G401 (cell line): ENCODE results near the gene ZNF883. TPM values are rescaled to one million over a fixed set of nuclear protein-coding genes. Genes with fewer than 3 reads are reported as not detected.
"Not testable (repeated sequence)": the region's sequence is repeated elsewhere in the genome, so short reads cannot be mapped to it uniquely, and the experiment has no call there.

Source experiments
- DNase-seq: peaks from one replicate; pipeline ENCODE4 v3.0.0-alpha.2; 2015; ENCODE audit warnings: low spot score
- in situ Hi-C: cut with HindIII; loops from 2 replicates; pipeline ENCODE4 v1.10.0; 2016; ENCODE audit warnings: low sequenced_read_pairs, mixed read lengths
- total RNA-seq: library from RNA; depleted of rRNA; stranded (reverse); fragments of >200 nt; shearing (Covaris generic); gene quantifications from 2 replicates; pipeline ENCODE4 v1.2.3, GENCODE V29; 2014; rRNA removed

The ZNF883 gene
- not detected in 2 replicates for total RNA-seq

DNA sequence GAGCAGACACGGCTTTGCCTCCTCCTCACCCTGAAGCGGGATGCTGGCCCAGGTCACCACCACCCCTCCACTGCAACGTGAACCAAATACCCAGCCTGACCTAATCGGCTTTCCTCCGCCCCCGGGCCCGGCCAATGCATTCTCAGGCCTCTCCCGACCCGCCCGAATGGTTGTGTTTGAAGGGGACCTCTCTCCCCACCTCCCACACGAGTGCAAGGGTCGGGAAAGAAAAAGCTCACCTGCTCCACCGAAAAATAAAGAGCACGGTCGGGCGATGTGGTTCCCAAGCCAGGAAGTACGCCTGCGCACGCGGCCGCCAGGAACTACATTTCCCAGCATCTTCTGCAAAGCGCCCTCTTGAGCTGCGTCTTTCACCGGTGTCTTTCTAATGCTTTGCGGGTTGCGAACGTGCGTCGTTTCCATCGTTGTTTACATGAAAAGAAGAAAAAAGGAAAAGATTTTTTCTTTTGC is at the start of gene ZNF883:
Gene ZNF883 (minus strand): TSS at position 282 of the 471 bp plus-strand sequence.
- DNase-seq = peak; percentile 74
- in situ Hi-C loops = no loop called here

DNA sequence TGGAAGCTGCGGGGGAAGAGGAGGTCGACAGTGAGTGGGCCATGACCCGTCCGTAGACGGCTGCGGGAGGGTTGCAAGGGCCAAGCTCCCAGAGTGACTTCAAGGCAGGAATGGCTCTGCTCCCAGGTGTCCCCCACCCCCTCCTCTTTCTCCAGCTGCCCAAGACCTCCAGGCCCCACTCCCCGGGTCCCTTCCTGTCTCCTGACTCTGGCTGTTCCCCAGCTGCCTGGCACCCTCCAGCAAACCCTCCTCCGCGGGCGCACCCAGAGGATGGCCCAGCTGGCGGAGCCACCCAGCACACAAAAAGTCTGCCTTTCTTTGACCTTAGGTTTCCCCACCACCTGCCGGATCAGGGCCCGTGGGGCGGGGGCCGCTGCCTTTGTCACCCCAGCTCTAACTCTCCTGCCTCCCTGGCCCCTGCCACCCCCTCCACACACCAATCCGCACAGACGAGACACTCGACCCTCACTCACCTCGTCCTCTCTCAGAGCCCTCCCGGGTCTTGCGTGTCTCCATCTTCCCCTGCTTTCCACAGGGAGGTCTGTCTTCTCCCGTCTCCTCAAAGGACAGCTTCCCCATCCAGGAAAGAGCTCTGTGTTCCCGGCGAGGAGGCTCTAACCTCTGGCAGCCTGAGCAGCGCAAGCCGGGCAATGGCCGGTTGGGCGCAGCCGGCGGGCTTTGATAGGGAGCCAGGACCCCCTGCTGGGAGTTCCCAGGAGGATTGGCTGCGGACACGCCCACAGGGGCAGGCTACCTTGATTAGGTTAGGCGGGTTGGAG is 49.3 kb upstream of the ZNF883 start:
- DNase-seq, in situ Hi-C loops: not testable (repeated sequence)

DNA sequence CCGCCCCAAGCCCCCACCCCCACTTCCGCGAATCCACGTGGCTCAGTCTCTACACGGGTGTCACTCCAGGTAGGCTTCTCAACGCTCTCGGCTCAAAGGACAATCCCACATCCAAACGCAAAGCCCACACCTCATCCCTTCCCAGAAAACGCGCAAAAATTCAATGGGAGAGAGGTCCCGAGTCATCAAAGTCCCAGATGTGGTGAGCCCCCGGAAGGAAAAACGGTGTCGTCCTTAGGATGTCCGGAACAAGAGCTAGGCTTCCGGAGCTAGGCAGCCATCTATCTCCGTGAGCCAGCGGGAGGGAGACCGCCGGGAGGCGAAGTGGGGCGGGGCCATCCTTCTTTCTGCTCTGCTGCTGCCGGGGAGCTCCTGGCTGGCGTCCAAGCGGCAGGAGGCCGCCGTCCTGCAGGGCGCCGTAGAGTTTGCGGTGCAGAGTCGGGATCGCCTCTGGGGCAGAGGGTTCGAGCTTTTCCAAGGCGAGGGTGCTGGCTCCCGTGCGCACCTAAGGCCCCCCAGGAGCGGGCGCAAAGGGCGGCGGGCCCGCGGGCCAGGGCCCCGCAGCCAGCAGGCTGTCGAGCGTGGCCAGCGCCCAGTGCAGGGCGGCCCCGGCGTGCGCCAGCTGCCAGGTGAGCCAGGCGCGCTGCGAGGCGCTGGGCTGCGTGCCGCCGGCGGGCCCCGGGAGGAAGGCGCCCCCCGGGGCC is 47.7 kb upstream of the ZNF883 start:
- DNase-seq, in situ Hi-C loops: not testable (repeated sequence)

GRCh38 chr9:113057193-113057592 is 45.2 kb upstream of the ZNF883 start:
- in situ Hi-C loops = no loop called here
- no peak for DNase-seq

- in situ Hi-C loops = no loop called here
- DNase-seq = peak; percentile 96
Observed at GRCh38 chr9:113056191-113057106, 44.5 kb upstream of the ZNF883 start, which contains the start of gene ZFP37. Gene ZFP37 (minus strand): TSS chr9:113056724. CDS start chr9:113056688, 36 bp downstream.

DNA sequence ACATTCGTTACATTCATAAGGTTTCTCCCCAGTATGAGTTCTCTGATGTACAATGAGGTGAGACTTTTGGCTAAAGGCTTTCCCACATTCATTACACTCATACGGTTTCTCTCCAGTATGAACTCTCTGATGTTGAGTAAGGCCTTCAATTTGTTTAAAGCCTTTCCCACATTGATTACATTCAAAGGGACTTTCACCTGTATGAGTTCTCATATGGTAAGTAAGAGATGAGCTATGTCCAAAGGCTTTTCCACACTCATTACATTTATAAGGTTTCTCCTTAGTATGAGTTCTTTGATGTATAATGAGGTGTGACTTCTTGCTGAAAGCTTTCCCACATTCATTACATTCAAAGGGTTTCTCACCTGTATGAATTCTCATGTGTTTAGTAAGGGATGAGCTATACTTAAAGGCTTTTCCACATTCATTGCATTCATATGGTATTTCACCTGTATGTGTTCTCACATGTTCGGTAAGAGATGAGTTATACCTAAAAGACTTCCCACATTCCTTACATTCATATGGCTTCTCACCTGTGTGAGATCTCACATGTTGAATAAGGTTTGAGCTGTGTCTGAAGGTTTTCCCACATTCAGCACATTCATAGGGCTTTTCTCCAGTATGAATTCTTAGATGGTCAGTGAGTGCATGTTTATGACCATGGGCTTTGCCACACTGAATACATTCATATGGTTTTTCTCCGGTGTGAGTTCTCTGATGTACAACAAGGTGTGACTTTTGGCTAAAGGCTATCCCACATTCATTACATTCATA is 31.1 kb upstream of the ZNF883 start:
- in situ Hi-C loops = no loop called here
- peak; percentile 0 for DNase-seq

GRCh38 chr9:113026200-113026599 is 14.2 kb upstream of the ZNF883 start:
- in situ Hi-C loops = no loop called here
- DNase-seq = no peak

GRCh38 chr9:113018247-113018646 is 6.3 kb upstream of the ZNF883 start:
- DNase-seq = no peak
- in situ Hi-C loops = no loop called here

DNA sequence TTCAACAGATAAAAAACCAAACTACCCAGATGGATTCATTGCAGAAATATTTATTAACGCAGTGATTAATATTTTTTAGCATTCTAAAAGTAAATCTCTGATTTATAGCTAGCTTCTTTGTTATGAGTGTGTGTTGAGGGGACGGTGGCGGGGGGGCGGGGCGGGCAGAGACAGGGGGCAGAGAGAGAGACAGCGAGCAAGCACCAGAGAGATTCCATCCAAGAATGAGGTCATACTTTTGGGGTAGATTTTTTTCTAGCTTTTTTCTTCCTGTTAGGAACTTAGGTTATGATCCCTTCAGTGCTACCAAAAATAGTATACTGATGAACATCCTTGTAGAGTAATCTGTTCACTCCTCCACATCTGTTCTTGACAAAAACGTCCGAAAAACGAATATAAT is 500 bp upstream of the ZNF883 start:
- in situ Hi-C loops = no loop called here
- no peak for DNase-seq

GRCh38 chr9:113005777-113006176 is 6.2 kb downstream of the ZNF883 start:
- no peak for DNase-seq
- in situ Hi-C loops = no loop called here

DNA sequence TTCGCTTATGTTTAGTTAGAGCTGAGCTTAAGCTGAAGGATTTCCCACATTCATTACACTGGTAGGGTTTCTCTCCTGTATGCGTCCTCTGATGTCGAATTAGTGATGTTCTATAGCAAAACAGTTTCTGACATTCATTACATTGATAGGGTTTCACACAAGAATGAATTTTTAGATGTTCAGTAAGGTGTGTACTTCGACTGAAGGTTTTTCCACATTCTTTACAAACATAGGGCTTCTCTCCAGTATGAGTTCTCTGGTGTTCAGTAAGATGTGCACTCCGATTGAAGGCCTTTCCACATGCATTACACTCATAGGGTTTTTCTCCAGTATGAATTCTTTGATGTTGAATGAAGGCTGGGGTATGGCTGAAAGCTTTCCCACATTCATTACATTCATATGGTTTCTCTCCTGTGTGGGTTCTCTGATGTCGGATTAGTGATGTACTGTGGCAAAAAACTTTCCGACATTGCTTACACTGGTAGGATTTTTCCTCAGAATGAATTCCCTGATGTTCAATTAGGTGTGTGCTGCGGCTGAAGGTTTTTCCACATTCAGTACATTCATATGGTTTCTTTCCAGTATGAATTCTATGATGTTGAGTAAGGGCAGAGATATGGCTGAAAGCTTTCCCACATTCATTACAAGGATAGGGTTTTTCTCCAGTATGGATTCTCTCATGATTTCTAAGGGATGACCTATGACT is 14.6 kb downstream of the ZNF883 start:
- no peak for DNase-seq
- in situ Hi-C loops = no loop called here

DNA sequence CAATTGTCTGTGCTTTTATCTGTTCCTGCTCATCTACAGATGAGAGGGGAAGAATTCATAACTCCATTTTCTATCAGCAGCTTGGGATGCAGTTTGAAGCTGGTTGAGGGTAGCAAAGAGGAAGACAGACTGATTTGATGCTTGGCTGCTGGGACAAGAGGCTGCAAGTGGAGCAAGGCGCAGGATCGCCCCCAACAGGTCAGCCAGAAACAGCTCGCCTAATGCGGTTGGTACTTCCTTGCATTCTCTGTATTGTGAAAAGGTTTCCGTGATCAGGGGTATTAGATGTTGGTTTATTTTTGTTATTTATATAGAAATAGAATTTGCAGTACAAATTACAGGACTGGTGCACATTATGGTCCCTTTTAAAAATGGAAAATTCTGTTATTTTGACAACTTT is 40.6 kb downstream of the ZNF883 start:
- in situ Hi-C loops = no loop called here

GRCh38 chr9:112970939-112971338 is 41.1 kb downstream of the ZNF883 start:
- no peak for DNase-seq
- in situ Hi-C loops = no loop called here

More for the DNA sequence above, 40.6 kb downstream of the ZNF883 start:
- DNase-seq = peak; percentile 3

GRCh38 chr9:112969730-112970129 is 42.3 kb downstream of the ZNF883 start:
- DNase-seq = no peak
- in situ Hi-C loops = no loop called here

GRCh38 chr9:112955550-112955949 is 56.4 kb downstream of the ZNF883 start:
- in situ Hi-C loops = no loop called here
- no peak for DNase-seq

DNA sequence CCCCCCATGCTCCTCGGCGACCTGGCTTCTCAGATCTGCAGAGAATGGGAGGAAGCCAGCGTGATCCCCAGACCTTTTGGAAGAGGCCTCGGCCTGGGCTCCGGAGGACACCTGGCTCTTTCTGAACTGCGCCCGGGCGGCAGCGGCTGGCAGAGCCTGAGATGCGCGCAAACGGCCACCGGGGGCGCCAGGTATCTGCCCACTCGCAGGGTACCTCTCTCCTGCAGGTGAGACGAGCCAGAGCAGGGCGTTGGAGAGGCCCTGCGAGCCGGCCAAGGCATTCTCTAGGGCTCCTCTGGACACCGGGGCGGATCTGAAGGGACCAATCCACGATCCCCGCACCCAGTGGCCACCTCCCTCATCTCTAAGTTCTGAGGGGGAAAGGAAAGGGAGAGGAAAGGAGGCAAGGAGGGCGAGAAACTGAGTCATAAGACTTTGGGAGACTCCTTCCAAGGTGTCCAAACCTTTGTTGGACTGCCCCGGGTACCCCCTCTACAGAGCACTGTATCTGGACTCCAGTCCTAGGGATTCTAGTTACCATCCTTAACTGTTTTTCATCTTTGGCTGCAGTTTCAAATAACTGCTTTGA is 66.3 kb downstream of the ZNF883 start:
- in situ Hi-C loops = no loop called here

DNA sequence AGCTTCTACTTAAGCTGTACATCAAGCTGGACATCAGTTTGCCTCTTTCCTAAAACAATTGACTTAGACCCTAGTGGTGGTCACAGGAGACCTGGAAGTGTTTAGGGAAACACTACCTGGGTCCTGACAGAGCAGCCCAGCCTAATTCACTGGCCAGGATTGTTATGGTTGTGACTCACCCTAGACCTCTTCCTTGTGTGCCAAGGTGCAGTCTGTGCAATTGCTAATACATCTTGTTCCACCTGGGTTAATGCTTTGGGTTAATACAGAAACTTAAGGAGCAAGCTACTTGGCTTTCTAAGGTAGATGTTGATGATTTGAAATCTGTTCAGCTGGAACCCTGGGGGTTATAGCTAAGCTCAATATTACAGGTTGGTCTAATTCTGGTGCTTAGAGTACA is 72.6 kb downstream of the ZNF883 start:
- DNase-seq = no peak
- in situ Hi-C loops = no loop called here

More for the DNA sequence above, 66.3 kb downstream of the ZNF883 start:
- DNase-seq = no peak

DNA sequence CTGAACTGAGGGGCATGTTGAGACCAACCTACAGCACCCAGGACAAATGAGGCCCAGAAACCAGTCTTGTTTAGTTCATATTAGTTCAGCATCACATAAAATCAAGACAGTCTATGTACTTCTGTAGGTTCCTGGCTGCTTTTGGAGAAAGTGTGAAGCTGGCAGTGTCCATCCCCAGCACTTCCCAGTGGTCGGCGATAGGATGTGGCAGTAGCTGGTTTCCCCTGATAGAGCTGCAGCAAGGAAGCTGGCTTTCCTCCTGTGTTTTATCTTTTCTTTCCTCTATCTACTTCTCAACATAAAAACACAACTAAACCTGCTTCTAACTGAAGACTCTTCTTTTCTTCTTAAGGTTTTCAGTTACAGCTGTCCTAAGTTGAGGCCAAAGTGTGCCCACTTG is 78.3 kb downstream of the ZNF883 start:
- no peak for DNase-seq
- in situ Hi-C loops = no loop called here
